ENCODE results near the gene APOD.

- TF ChIP-seq CTCF (IDR thresholded peaks at IDR 0.05) (no peak), POLR2A (IDR thresholded peaks at IDR 0.05) (no peak), POLR2AphosphoS5 (IDR thresholded peaks at IDR 0.05; ENCODE audit: insufficient read depth in 1 of 2, low read depth in 1 of 2) (no peak)
Observed at GRCh38 chr3:195596765-195597171, 13.0 kb upstream of the APOD start.

Data from vagina (tissue), 2 donors.